Measurements from ENCODE around the gene CHST1.

Gene CHST1

GRCh38 chr11:45606514-45607281 is 58.7 kb downstream of the CHST1 start:
- no peak for TF ChIP-seq CTCF (conservative IDR thresholded peaks at IDR 0.05; ENCODE audit: low read depth, low read length)
- Histone ChIP-seq H3K79me2 (ENCODE audit: insufficient read depth, low read depth) (no peaks in the 10 kb centered on the region), H3K9ac (no peak overlapping the region), H3K4me2 (no peak overlapping the region), H3K4me1 (ENCODE audit: low read depth, poor library complexity, severe bottlenecking) (no peaks in the 10 kb centered on the region), H3K27ac (no peak overlapping the region), H2AFZ (ENCODE audit: low read depth) (no peak overlapping the region), H3K4me3 (IDR thresholded peaks at IDR 0.05; ENCODE audit: insufficient read depth, low read depth, low read length) (no peak overlapping the region), H3K36me3 (ENCODE audit: insufficient read depth) (no peaks in the 10 kb centered on the region), H3K27me3 (ENCODE audit: insufficient read depth, low read depth) (no peaks in the 10 kb centered on the region), H4K20me1 (ENCODE audit: insufficient read depth) (no peaks in the 10 kb centered on the region)

GRCh38 chr11:45605051-45605450 is 60.4 kb downstream of the CHST1 start:
- no peaks in the 10 kb centered on the region for H4K20me1 ChIP-seq (ENCODE audit: insufficient read depth)
- no peaks in the 10 kb centered on the region for H3K79me2 ChIP-seq (ENCODE audit: insufficient read depth, low read depth)
- no peaks in the 10 kb centered on the region for H3K27me3 ChIP-seq (ENCODE audit: insufficient read depth, low read depth)
- no peak overlapping the region for H2AFZ ChIP-seq (ENCODE audit: low read depth)
- no peaks in the 10 kb centered on the region for H3K36me3 ChIP-seq (ENCODE audit: insufficient read depth)
- H3K27ac ChIP-seq = no peak overlapping the region
- no peak for TF ChIP-seq CTCF (conservative IDR thresholded peaks at IDR 0.05; ENCODE audit: low read depth, low read length)
- H3K4me3 ChIP-seq (IDR thresholded peaks at IDR 0.05; ENCODE audit: insufficient read depth, low read depth, low read length) = no peak overlapping the region
- no peaks in the 10 kb centered on the region for H3K4me1 ChIP-seq (ENCODE audit: low read depth, poor library complexity, severe bottlenecking)
- H3K4me2 ChIP-seq = no peak overlapping the region
- H3K9ac ChIP-seq = no peak overlapping the region

- TF ChIP-seq CTCF (conservative IDR thresholded peaks at IDR 0.05; ENCODE audit: low read depth, low read length) = no peak
- no peak overlapping the region for H2AFZ ChIP-seq (ENCODE audit: low read depth)
- no peak overlapping the region for H3K4me2 ChIP-seq
- no peak overlapping the region for H3K27ac ChIP-seq
- H3K79me2 ChIP-seq (ENCODE audit: insufficient read depth, low read depth) = no peaks in the 10 kb centered on the region
- H3K9ac ChIP-seq = no peak overlapping the region
- H3K36me3 ChIP-seq (ENCODE audit: insufficient read depth) = no peaks in the 10 kb centered on the region
- no peak overlapping the region for H3K4me3 ChIP-seq (IDR thresholded peaks at IDR 0.05; ENCODE audit: insufficient read depth, low read depth, low read length)
- H3K27me3 ChIP-seq (ENCODE audit: insufficient read depth, low read depth) = no peaks in the 10 kb centered on the region
- no peaks in the 10 kb centered on the region for H4K20me1 ChIP-seq (ENCODE audit: insufficient read depth)
- no peaks in the 10 kb centered on the region for H3K4me1 ChIP-seq (ENCODE audit: low read depth, poor library complexity, severe bottlenecking)
Measured at GRCh38 chr11:45603946-45604682, 61.3 kb downstream of the CHST1 start.

- Histone ChIP-seq H4K20me1 (ENCODE audit: insufficient read depth) (no peaks in the 10 kb centered on the region), H3K36me3 (ENCODE audit: insufficient read depth) (no peaks in the 10 kb centered on the region), H3K79me2 (ENCODE audit: insufficient read depth, low read depth) (no peaks in the 10 kb centered on the region), H3K4me2 (no peak overlapping the region), H3K4me3 (IDR thresholded peaks at IDR 0.05; ENCODE audit: insufficient read depth, low read depth, low read length) (no peak overlapping the region), H3K27me3 (ENCODE audit: insufficient read depth, low read depth) (no peaks in the 10 kb centered on the region), H3K4me1 (ENCODE audit: low read depth, poor library complexity, severe bottlenecking) (no peaks in the 10 kb centered on the region), H2AFZ (ENCODE audit: low read depth) (no peak overlapping the region), H3K27ac (no peak overlapping the region), H3K9ac (no peak overlapping the region)
- TF ChIP-seq CTCF (conservative IDR thresholded peaks at IDR 0.05; ENCODE audit: low read depth, low read length) = no peak
Measured at GRCh38 chr11:45599161-45599943, 66.1 kb downstream of the CHST1 start.

Measured in KMS-11 (cell line).